Measurements from ENCODE around the gene SERTM2. TPM values are rescaled to one million over a fixed set of nuclear protein-coding genes. Genes with fewer than 3 reads are reported as not detected.

The SERTM2 gene
- total RNA-seq, result 10 to 100 TPM in 2 of 6 experiments, under 1 TPM in 4; 0.06 to 29.1 (median 0.25) TPM
- long read RNA-seq, full-length matches to known transcripts, result 1 of 1 reads
- long read RNA-seq, partial matches to known transcripts, result 0 of 1 reads
- long read RNA-seq, other reads (novel, unspliced or antisense), result 0 of 1 reads

GRCh38 chrX:111511477-111511876 is at the start of gene SERTM2:
SERTM2 (plus strand) TSS chrX:111511645; CDS start chrX:111518858, 7,213 bp downstream.
- no peaks in the 10 kb centered on the region for H3K9me3 ChIP-seq
- no peaks in the 10 kb centered on the region for H3K36me3 ChIP-seq
- H3K4me1 ChIP-seq, result peaks cover 0 to 1% (median 0%) of the 10 kb centered on the region in 4 donors
- intact Hi-C loops (cut with DNase I), result no loop called here
- H3K27ac ChIP-seq, result peak within 1 kb of the TSS in 1 of 3 donors; percentile 20
- 8% methylated on average over 3 of the region's 3 CpGs for WGBS (ENCODE audit: insufficient coverage, low coverage, low lambda C conversion rate, missing lambda C conversion rate)
- peaks cover 0 to 8% of the 10 kb centered on the region in 2 donors for H3K27me3 ChIP-seq
- peak within 1 kb of the TSS in 2 of 3 donors; percentile 36 to 42 for H3K4me3 ChIP-seq
- ATAC-seq (peak; percentile 77 to 90 (median 86)), DNase-seq (no peak)
- no peak for TF ChIP-seq POLR2A (IDR thresholded peaks at IDR 0.05)
- TF ChIP-seq, protein P1, sequence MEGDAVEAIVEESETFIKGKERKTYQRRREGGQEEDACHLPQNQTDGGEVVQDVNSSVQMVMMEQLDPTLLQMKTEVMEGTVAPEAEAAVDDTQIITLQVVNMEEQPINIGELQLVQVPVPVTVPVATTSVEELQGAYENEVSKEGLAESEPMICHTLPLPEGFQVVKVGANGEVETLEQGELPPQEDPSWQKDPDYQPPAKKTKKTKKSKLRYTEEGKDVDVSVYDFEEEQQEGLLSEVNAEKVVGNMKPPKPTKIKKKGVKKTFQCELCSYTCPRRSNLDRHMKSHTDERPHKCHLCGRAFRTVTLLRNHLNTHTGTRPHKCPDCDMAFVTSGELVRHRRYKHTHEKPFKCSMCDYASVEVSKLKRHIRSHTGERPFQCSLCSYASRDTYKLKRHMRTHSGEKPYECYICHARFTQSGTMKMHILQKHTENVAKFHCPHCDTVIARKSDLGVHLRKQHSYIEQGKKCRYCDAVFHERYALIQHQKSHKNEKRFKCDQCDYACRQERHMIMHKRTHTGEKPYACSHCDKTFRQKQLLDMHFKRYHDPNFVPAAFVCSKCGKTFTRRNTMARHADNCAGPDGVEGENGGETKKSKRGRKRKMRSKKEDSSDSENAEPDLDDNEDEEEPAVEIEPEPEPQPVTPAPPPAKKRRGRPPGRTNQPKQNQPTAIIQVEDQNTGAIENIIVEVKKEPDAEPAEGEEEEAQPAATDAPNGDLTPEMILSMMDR (IDR thresholded peaks at IDR 0.05), result no peak

DNA sequence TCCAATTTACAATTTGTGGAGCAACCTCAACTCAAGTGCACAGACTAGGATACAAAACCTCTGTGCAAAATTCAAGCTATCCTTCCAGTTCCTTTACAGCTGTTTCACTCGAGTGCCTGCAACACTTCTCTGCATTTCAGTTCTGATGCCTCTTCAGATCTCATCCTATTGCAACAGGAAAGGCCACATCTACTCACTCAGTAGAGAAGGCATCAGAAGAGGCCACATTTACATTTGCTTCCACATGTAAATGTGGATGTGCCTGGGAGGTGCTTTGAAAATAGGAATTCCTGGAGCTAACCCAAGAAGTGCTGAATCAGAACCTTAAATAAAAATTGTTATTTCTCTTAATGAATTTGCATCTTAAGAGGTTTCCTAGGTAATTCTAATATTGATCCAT is 45.8 kb upstream of the SERTM2 start:
- no peak overlapping the region for H3K4me3 ChIP-seq
- DNase-seq (no peak), ATAC-seq (no peak)
- 27% methylated on average over 1 of the region's 1 CpG for WGBS (ENCODE audit: insufficient coverage, low coverage, low lambda C conversion rate, missing lambda C conversion rate)
- no peaks in the 10 kb centered on the region for H3K36me3 ChIP-seq
- H3K9me3 ChIP-seq, result no peaks in the 10 kb centered on the region
- no peak for TF ChIP-seq POLR2A (IDR thresholded peaks at IDR 0.05)
- TF ChIP-seq, protein P1 (IDR thresholded peaks at IDR 0.05), result no peak
- intact Hi-C loops (cut with DNase I), result no loop called here
- H3K27ac ChIP-seq, result no peak overlapping the region
- H3K27me3 ChIP-seq, result no peaks in the 10 kb centered on the region
- H3K4me1 ChIP-seq, result peaks cover 0 to 5% (median 0%) of the 10 kb centered on the region in 4 donors

DNA sequence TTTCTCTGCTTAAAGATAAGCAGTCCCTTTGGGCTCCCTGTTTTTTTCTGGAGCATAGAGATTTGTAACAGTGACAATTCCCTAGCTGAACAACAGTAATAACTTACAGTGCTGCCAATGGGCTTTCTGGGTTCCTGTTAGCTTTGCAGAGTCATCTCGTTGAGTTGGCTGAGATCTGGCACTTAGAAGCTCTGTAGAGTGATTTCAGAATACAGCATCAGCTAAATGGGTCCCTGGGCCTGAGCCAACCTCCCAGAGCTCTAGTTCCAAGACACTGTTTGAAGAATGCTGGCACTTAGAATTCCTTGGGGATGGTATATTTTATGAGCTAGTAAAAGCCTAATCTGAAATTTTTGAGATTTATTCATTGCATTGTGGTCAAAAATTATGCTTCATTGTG is 43.5 kb upstream of the SERTM2 start:
- no peak for ATAC-seq
- Histone ChIP-seq H3K27ac (no peak overlapping the region), H3K27me3 (no peaks in the 10 kb centered on the region), H3K4me1 (peaks cover 0 to 13% (median 0%) of the 10 kb centered on the region in 4 donors), H3K36me3 (no peaks in the 10 kb centered on the region), H3K9me3 (no peaks in the 10 kb centered on the region), H3K4me3 (no peak overlapping the region)
- WGBS (ENCODE audit: insufficient coverage, low coverage, low lambda C conversion rate, missing lambda C conversion rate), result 0% methylated on average over 1 of the region's 1 CpG
- DNase-seq, result no peak
- intact Hi-C loops (cut with DNase I), result no loop called here
- TF ChIP-seq, protein P1 (IDR thresholded peaks at IDR 0.05), result no peak
- TF ChIP-seq POLR2A (IDR thresholded peaks at IDR 0.05), result no peak

GRCh38 chrX:111470681-111471403 is 40.6 kb upstream of the SERTM2 start:
- no peaks in the 10 kb centered on the region for H3K36me3 ChIP-seq
- 25% methylated on average over 1 of the region's 2 CpGs for WGBS (ENCODE audit: insufficient coverage, low coverage, low lambda C conversion rate, missing lambda C conversion rate)
- H3K4me1 ChIP-seq, result peaks cover 0 to 17% (median 0%) of the 10 kb centered on the region in 4 donors
- no peaks in the 10 kb centered on the region for H3K9me3 ChIP-seq
- intact Hi-C loops (cut with DNase I), result no loop called here
- no peak for TF ChIP-seq POLR2A (IDR thresholded peaks at IDR 0.05)
- TF ChIP-seq, protein P1 (IDR thresholded peaks at IDR 0.05), result no peak
- no peak overlapping the region for H3K4me3 ChIP-seq
- ATAC-seq, result peak; percentile 78 to 93 (median 84)
- DNase-seq, result peak in 1 of 3 donors; percentile 16
- H3K27ac ChIP-seq, result peak overlapping the region in 2 of 3 donors; percentile 29 to 57
- no peaks in the 10 kb centered on the region for H3K27me3 ChIP-seq
